ENCODE measurements around the gene LRRC43. TPM values are rescaled to one million over a fixed set of nuclear protein-coding genes. Genes with fewer than 3 reads are reported as not detected.

The LRRC43 gene
- polyA plus RNA-seq, 6 donors from 2014 or later, result not detected

DNA sequence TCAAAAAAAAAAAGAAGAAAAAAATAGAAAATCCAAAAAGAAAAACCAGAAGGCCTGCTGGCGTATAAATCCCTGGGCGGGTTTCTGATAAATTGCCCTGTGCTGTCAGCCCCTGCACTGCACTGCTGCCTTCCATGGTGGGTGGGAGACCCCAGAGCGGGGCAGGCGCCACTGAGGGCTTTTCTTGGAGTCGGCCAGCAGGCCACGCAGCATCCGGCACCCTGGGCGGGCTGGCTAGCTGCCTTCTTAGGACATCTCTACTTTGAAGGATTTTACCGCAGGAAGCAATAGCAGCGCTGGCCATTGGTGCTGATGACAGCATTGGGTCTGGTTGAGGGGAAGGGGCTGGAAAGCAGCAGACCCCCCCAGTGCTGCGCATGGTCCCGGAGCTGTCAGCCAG, 38.0 kb upstream of the LRRC43 start:
- no peaks in the 10 kb centered on the region for H3K27me3 Mint-ChIP-seq

DNA sequence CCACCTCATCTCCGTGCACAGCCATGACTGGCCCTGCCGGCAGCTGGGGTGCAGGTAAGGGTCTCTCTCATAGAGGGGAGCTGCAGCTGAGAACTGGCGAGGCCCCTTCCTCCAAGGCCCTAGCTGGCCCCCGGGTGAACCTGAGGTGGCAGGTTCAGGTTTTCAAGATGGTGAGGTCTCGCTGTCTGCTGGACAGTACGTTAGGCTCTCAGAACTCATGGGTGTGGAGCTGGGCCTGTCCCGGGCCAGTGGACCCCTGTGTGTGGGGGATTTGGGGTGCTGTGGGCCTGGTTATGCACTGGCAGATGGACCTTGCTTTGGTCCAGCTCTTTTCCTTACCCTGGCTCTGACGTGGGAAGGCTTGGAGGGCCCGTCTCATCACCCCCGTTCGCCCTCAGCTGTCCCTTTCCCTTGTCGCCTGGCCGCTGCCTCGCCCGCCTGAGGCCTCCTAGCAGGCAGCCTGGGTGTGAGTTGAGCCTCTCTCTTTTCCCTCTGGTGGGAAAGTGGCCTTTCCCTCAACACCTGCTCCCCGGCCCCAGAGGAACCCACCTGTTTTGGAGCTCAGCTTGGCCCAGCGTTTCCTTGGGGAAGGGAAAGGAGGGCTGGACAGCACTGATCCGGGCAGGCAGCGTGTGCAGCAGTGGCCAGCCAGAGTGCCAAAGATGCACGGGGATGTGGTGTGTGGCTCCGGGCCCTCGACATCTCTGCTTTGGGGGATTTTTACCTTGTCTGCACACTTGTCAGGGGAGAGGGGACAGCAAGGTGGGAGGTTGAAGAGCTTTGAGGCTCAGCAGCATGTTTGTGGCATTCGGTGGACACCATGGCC, 37.2 kb upstream of the LRRC43 start:
- Mint-ChIP-seq H3K36me3 (peaks cover 0 to 5% of the 10 kb centered on the region in 2 donors), H3K9me3 (no peaks in the 10 kb centered on the region), H3K27ac (no peak overlapping the region), H3K4me3 (no peak overlapping the region), H3K4me1 (peaks cover 0 to 7% (median 0%) of the 10 kb centered on the region in 3 donors), H3K27me3 (no peaks in the 10 kb centered on the region)
- DNase-seq (no peak), ATAC-seq (ENCODE audit: low read depth in 2 of 2) (no peak)

More for the DNA sequence above, 38.0 kb upstream of the LRRC43 start:
- peak overlapping the region in 1 of 6 donors; percentile 12 for H3K27ac Mint-ChIP-seq
- ATAC-seq (ENCODE audit: low read depth in 2 of 2), result no peak
- no peaks in the 10 kb centered on the region for H3K9me3 Mint-ChIP-seq
- H3K4me1 Mint-ChIP-seq, result peaks cover 0 to 7% (median 0%) of the 10 kb centered on the region in 3 donors
- DNase-seq, result no peak
- H3K36me3 Mint-ChIP-seq, result peaks cover 0 to 5% of the 10 kb centered on the region in 2 donors
- H3K4me3 Mint-ChIP-seq, result no peak overlapping the region

DNA sequence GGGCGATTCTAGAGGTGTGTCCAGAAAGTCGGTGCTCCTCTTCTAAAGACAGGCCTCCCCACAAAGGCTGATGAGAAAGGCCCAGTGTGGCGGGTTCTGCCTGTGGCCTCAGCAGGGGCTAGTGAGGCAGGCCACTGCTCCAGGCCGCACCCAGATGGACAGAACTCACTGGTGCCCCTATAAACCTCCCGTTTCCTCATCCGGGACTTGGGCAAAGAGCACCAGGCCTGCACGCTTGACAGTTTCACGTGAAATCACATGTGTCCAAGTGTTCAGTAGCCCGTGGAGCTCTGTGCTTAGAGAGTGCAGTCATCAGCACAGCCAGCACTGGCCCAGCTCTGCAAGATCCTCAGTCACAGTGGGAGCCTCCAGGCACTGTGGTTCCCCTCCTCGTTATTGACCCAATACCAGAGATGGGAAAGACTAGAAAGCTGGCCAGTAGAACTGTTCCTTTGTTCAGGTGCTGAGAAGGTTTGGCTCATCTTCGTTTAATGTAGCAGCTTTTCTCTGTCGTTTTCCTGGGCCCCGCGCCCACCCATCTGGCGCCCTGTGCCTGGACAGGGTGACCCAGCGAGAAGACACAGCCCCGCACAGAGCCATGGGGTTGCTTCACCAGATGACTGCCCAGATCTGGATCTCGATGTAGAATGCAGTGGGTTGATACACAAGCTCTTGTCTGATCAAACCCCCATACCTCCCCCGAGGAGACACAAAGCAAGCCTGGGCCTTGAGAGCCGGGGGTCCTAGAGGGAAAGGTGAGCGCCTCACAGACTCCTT, 35.2 kb upstream of the LRRC43 start:
- no peak overlapping the region for H3K4me3 Mint-ChIP-seq
- ATAC-seq (ENCODE audit: low read depth in 2 of 2) (no peak), DNase-seq (no peak)
- H3K9me3 Mint-ChIP-seq, result no peaks in the 10 kb centered on the region
- peaks cover 0 to 5% of the 10 kb centered on the region in 2 donors for H3K36me3 Mint-ChIP-seq
- peak overlapping the region in 4 of 6 donors; percentile 10 to 59 (median 40) for H3K27ac Mint-ChIP-seq
- no peaks in the 10 kb centered on the region for H3K27me3 Mint-ChIP-seq
- H3K4me1 Mint-ChIP-seq, result peaks cover 0 to 7% (median 0%) of the 10 kb centered on the region in 3 donors

DNA sequence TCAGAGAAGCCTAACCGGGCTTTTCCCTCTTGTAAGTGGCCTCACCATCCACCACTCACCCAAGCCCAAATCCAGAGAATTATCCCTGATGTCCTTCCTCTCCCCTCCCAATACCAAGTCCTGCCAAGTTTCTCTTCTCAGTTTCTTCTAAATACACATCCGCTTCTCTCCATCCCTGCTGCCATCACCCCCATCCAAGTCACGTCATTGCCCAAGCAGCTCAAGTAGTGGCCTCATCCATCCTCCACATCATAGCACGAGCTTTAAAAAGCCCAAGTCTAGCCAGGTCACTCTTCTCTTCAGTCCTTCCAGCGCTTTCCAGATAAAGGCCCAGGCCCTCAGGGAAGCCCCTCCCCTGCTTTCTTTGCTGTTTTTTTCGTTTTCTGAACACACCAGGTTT, 34.3 kb upstream of the LRRC43 start:
- Mint-ChIP-seq H3K4me1 (peaks cover 0 to 7% (median 0%) of the 10 kb centered on the region in 3 donors), H3K9me3 (no peaks in the 10 kb centered on the region), H3K27ac (peak overlapping the region in 2 of 6 donors; percentile 1 to 76), H3K27me3 (no peaks in the 10 kb centered on the region), H3K4me3 (peak overlapping the region in 1 of 8 donors; percentile 61), H3K36me3 (peaks cover 0 to 3% of the 10 kb centered on the region in 2 donors)
- DNase-seq (no peak), ATAC-seq (ENCODE audit: low read depth in 2 of 2) (no peak)

DNA sequence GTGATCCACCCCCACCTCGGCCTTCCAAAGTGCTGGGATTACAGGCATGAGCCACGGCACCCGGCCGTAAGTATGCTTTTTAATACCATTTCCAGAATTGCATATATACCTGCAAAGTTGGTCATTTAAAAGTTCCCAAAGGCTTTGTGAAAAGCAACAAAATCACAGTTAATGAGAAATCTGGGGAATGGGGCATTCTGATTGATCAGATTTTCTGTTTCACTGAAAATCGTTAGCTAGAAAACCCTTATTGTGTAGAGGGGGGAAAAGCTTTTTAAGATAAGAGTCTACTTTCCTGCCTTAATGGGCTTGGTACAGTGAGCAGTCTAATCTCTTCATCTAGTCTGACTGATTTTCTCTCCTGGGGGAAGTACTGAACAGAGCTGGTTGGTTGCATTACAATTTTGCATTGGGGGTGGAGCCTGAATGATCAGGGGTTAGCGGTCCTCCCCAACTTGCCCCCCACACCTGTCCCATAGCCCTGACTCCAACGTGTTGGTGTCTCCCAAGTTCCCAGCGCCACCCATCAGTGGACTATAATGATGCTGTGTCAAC, 32.7 kb upstream of the LRRC43 start:
- Mint-ChIP-seq H3K27me3 (no peaks in the 10 kb centered on the region), H3K4me3 (no peak overlapping the region), H3K9me3 (no peaks in the 10 kb centered on the region)

DNA sequence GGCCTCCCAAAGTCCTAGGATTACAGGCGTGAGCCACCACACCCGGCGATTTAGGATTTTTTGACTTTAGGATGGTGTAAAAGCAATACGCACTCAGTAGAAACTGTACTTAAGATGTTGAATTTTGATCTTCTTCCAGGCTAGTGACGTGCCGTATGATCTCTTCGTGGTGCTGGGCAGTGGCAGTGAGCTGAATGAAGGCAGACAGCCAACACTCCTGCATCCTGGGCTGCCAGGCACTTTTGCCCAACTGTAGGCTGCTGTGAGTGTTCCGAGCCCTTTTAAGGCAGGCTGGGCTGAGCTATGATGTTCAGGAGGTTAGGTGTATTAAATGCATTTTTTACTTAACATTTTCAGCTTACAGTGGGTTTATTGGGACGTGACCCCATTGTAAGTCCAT, 30.2 kb upstream of the LRRC43 start:
- peaks cover 0 to 5% (median 0%) of the 10 kb centered on the region in 3 donors for H3K27me3 Mint-ChIP-seq
- no peak overlapping the region for H3K4me3 Mint-ChIP-seq
- no peak overlapping the region for H3K27ac Mint-ChIP-seq
- no peaks in the 10 kb centered on the region for H3K9me3 Mint-ChIP-seq
- H3K36me3 Mint-ChIP-seq, result no peaks in the 10 kb centered on the region
- no peaks in the 10 kb centered on the region for H3K4me1 Mint-ChIP-seq
- no peak for ATAC-seq (ENCODE audit: low read depth in 2 of 2)
- DNase-seq, result no peak

More for the DNA sequence above, 32.7 kb upstream of the LRRC43 start:
- Mint-ChIP-seq H3K4me1 (peaks cover 0 to 7% (median 0%) of the 10 kb centered on the region in 3 donors), H3K36me3 (no peaks in the 10 kb centered on the region), H3K27ac (peak overlapping the region in 1 of 6 donors; percentile 21)
- ATAC-seq (ENCODE audit: low read depth in 2 of 2) (no peak), DNase-seq (no peak)

DNA sequence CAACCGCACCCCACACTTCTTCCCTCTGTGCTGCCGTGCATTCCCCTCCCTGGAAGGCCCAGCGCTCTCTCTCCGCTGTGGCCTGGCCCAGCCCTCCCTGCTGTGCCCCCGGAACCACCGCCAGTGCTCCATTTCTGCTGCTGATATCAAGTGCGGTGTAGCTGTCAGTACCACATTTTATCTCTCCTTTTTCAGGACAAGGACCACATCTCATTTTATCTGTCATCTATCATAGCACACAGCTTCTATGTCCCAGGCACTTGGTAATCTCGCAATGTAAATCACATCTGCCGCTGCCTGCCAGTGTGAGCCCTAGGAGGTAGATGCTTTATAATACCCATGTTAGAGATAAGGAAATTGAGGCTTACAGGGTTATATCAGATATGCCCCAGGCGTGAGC, 27.2 kb upstream of the LRRC43 start:
- Mint-ChIP-seq H3K27me3 (peaks cover 0 to 5% (median 0%) of the 10 kb centered on the region in 3 donors), H3K9me3 (no peaks in the 10 kb centered on the region), H3K27ac (no peak overlapping the region)

DNA sequence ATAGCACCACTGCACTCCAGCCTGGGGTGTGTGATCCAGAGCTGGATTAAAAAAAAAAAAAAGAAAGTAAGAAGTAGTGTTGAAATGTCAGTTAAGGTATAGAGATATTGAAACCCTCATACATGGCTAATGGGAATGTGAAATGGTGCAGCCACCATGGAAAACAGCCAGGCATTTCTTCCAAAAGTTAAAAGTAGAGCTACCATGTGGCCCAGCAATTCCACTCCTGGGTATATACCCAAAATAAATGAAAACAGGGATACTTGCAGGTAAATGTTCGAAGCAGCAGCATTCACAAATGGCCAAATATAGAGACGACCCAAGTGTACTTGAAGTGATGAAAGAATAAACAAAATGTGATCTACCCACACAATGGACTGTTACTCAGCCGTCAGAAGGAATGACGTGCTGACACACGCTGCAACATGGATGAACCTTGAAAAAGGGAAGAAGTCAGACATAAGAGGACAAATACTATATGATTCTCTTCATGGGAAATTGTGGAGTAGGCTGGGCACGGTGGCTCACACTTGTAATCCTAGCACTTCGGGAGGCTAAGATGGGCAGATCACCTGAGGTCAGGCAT, 24.1 kb upstream of the LRRC43 start:
- Mint-ChIP-seq H3K27ac (no peak overlapping the region), H3K4me3 (no peak overlapping the region), H3K4me1 (no peaks in the 10 kb centered on the region), H3K36me3 (no peaks in the 10 kb centered on the region), H3K27me3 (peaks cover 0 to 5% (median 0%) of the 10 kb centered on the region in 3 donors), H3K9me3 (no peaks in the 10 kb centered on the region)
- DNase-seq (no peak), ATAC-seq (ENCODE audit: low read depth in 2 of 2) (no peak)

More for the DNA sequence above, 27.2 kb upstream of the LRRC43 start:
- Mint-ChIP-seq H3K36me3 (no peaks in the 10 kb centered on the region), H3K4me3 (no peak overlapping the region), H3K4me1 (no peaks in the 10 kb centered on the region)
- no peak for ATAC-seq (ENCODE audit: low read depth in 2 of 2)
- DNase-seq, result no peak

DNA sequence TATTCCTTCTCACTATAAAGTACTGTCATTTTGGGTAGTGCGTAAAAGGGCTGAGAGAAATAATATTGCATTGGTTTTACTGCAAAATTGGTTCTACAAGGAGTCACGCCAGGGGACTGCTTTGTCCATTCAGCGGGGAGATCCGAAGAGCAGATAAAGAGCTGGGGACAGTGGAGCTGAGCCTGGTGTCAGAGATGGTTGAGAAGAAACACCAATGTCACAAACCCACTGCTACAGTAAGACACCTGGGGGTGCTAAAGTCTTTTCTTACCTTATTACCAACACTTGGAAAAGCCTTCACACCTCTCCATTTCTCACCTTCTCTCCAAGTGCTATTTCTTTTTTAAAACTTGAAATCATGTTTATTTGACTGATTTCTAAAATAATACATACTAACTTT, 23.0 kb upstream of the LRRC43 start:
- H3K36me3 Mint-ChIP-seq, result no peaks in the 10 kb centered on the region
- no peak for DNase-seq
- H3K27me3 Mint-ChIP-seq, result peaks cover 0 to 5% (median 0%) of the 10 kb centered on the region in 3 donors
- H3K27ac Mint-ChIP-seq, result no peak overlapping the region
- H3K4me3 Mint-ChIP-seq, result no peak overlapping the region
- ATAC-seq (ENCODE audit: low read depth in 2 of 2), result no peak
- H3K9me3 Mint-ChIP-seq, result no peaks in the 10 kb centered on the region
- H3K4me1 Mint-ChIP-seq, result no peaks in the 10 kb centered on the region

DNA sequence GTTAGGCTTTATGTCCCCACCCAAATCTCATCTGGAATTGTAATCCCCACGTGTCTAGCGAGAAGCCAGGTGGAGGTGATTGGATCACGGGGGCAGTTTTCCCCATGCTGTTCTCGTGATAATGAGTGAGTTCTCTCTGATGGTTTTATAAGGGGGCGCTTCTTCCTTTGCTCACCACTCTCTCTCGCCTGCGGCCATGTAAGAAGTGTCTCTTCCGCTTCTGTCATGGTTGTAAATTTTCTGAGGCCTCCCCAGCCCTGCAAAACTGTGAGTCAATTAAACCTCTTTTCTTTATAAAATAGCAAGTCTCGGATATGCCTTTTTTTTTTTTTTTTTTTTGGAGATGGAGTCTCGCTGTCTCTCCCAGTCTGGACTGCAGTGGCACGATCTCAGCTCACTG, 22.2 kb upstream of the LRRC43 start:
- ATAC-seq (ENCODE audit: low read depth in 2 of 2) (no peak), DNase-seq (no peak)
- no peaks in the 10 kb centered on the region for H3K36me3 Mint-ChIP-seq
- H3K27ac Mint-ChIP-seq, result no peak overlapping the region
- H3K4me1 Mint-ChIP-seq, result peaks cover 0 to 3% (median 0%) of the 10 kb centered on the region in 3 donors
- H3K4me3 Mint-ChIP-seq, result no peak overlapping the region
- H3K27me3 Mint-ChIP-seq, result peaks cover 0 to 1% (median 0%) of the 10 kb centered on the region in 3 donors
- H3K9me3 Mint-ChIP-seq, result no peaks in the 10 kb centered on the region

DNA sequence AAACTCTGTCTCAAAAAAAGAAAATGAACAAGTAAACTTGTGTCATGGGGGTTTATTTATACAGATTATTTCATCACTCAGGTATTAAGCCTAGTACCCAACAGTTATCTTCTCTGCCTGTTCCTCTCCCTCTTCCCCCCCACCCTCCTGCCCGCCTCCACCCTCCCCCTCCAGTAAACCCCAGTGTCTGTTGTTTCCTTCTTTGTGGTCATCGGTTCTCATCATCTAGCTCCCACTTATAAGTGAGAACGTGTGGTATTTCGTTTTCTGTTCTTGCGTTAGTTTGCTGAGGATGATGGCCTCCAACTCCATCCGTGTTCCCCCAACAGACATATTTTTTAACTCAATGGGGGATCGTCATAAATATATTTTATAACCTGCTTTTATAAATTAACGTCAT, 21.2 kb upstream of the LRRC43 start:
- Mint-ChIP-seq H3K4me3 (no peak overlapping the region), H3K4me1 (peaks cover 0 to 3% (median 0%) of the 10 kb centered on the region in 3 donors), H3K27me3 (no peaks in the 10 kb centered on the region), H3K36me3 (no peaks in the 10 kb centered on the region), H3K9me3 (no peaks in the 10 kb centered on the region), H3K27ac (no peak overlapping the region)
- no peak for ATAC-seq (ENCODE audit: low read depth in 2 of 2)
- DNase-seq, result no peak

DNA sequence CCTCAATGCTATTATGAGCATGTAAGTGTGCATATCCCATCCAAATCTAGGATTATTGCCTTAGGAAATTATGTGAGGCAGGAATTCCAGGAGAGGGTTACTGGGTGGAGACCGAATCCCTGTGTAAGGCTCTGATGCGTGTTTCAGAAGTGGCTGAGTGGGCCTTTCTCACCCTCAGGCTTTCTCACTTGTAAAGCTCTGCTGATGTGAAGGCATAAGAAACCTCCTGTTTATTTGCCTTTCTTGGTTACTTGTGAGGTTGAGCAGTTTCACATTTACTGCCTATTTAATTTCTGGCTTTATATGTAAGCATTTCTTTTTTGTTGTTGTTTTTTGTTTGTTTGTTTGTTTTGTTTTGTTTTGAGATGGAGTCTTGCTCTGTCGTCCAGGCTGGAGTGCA, 19.9 kb upstream of the LRRC43 start:
- H3K27me3 Mint-ChIP-seq, result no peaks in the 10 kb centered on the region
- H3K27ac Mint-ChIP-seq, result no peak overlapping the region
- no peak overlapping the region for H3K4me3 Mint-ChIP-seq

More for the DNA sequence above, 19.9 kb upstream of the LRRC43 start:
- H3K4me1 Mint-ChIP-seq, result peaks cover 0 to 3% (median 0%) of the 10 kb centered on the region in 3 donors
- H3K36me3 Mint-ChIP-seq, result no peaks in the 10 kb centered on the region
- H3K9me3 Mint-ChIP-seq, result no peaks in the 10 kb centered on the region
- ATAC-seq (ENCODE audit: low read depth in 2 of 2) (no peak), DNase-seq (no peak)
